Right atrium auricular region (tissue), 2 donors: ENCODE measurements around the gene CACYBP. TPM values are rescaled to one million over a fixed set of nuclear protein-coding genes. Genes with fewer than 3 reads are reported as not detected.

ENCODE experiments used
- DNase-seq: peaks from one replicate; pipeline ENCODE4 v3.0.0-alpha.2; 2019; ENCODE audit warnings: low spot score
- H3K27ac ChIP-seq, 2 donors: fragments of 200-600 bp; sonication (generic); 1 replicate in 1 of 2; 2 replicates in 1 of 2; pipeline ENCODE4 v1.5.1; 2016 to 2019
- H3K27me3 ChIP-seq, 2 donors: fragments of 200-600 bp; sonication (generic); one replicate each; pipeline versions ENCODE4 v1.5.1 to v1.6.0; 2017 to 2019
- H3K36me3 ChIP-seq: fragments of 200-600 bp; sonication (generic); one replicate; pipeline ENCODE4 v1.5.1; 2016
- H3K4me1 ChIP-seq, 2 donors: fragments of 200-600 bp; sonication (generic); one replicate each; pipeline versions ENCODE4 v1.5.1 to v1.6.0; 2017 to 2019
- H3K4me3 ChIP-seq, 2 donors: fragments of 200-600 bp; sonication (generic); 1 replicate in 1 of 2; 2 replicates in 1 of 2; pipeline ENCODE4 v1.5.1; 2017 to 2019; ENCODE audit warnings: mild to moderate bottlenecking in 1 of 2, moderate library complexity in 1 of 2
- H3K9me3 ChIP-seq, 2 donors: fragments of 200-600 bp; sonication (generic); one replicate each; pipeline ENCODE4 v1.5.1; 2019
- CTCF ChIP-seq, 2 donors: fragments of 200-600 bp; sonication (generic); IDR thresholded peaks; one replicate each; pipeline ENCODE4 v1.5.1; 2019; ENCODE audit warnings: antibody characterized with exemption in 2 of 2
- total RNA-seq, 2 donors: library from RNA; depleted of rRNA; stranded (reverse); fragments of >200 nt; gene quantifications; one replicate each; pipeline ENCODE4 v1.1.0, GENCODE V29; 2016

CACYBP gene
- total RNA-seq, 2 donors from 2014 or later: 40.5 to 59.7 TPM

GRCh38 chr1:175034775-175035174, 35.0 kb downstream of the CACYBP start:
- Histone ChIP-seq H3K27ac (no peak overlapping the region), H3K36me3 (no peaks in the 10 kb centered on the region), H3K9me3 (no peaks in the 10 kb centered on the region), H3K4me3 (no peak overlapping the region), H3K4me1 (no peaks in the 10 kb centered on the region), H3K27me3 (no peaks in the 10 kb centered on the region)
- no peak for TF ChIP-seq CTCF (IDR thresholded peaks at IDR 0.05)
- DNase-seq: no peak

- Histone ChIP-seq H3K27ac (no peak overlapping the region), H3K4me3 (no peak overlapping the region), H3K36me3 (no peaks in the 10 kb centered on the region), H3K9me3 (no peaks in the 10 kb centered on the region), H3K4me1 (no peaks in the 10 kb centered on the region), H3K27me3 (no peaks in the 10 kb centered on the region)
- no peak for TF ChIP-seq CTCF (IDR thresholded peaks at IDR 0.05)
- DNase-seq: no peak
Observed at GRCh38 chr1:175035865-175036264, 36.1 kb downstream of the CACYBP start.

- H3K27me3 ChIP-seq: no peaks in the 10 kb centered on the region
- TF ChIP-seq CTCF (IDR thresholded peaks at IDR 0.05): no peak
- no peaks in the 10 kb centered on the region for H3K4me1 ChIP-seq
- no peak overlapping the region for H3K27ac ChIP-seq
- no peaks in the 10 kb centered on the region for H3K36me3 ChIP-seq
- H3K9me3 ChIP-seq: no peaks in the 10 kb centered on the region
- no peak overlapping the region for H3K4me3 ChIP-seq
- no peak for DNase-seq
Observed at GRCh38 chr1:175036476-175036875, 36.7 kb downstream of the CACYBP start.

- Histone ChIP-seq H3K27ac (no peak overlapping the region), H3K27me3 (no peaks in the 10 kb centered on the region), H3K4me1 (no peaks in the 10 kb centered on the region), H3K36me3 (no peaks in the 10 kb centered on the region), H3K9me3 (no peaks in the 10 kb centered on the region), H3K4me3 (no peak overlapping the region)
- DNase-seq: no peak
- TF ChIP-seq CTCF (IDR thresholded peaks at IDR 0.05): no peak
Observed at GRCh38 chr1:175037416-175037815, 37.7 kb downstream of the CACYBP start.

GRCh38 chr1:175040324-175040879, 40.7 kb downstream of the CACYBP start:
- Histone ChIP-seq H3K4me1 (no peaks in the 10 kb centered on the region), H3K27me3 (no peaks in the 10 kb centered on the region), H3K9me3 (no peaks in the 10 kb centered on the region), H3K27ac (no peak overlapping the region), H3K36me3 (no peaks in the 10 kb centered on the region), H3K4me3 (no peak overlapping the region)
- no peak for TF ChIP-seq CTCF (IDR thresholded peaks at IDR 0.05)
- DNase-seq: no peak

GRCh38 chr1:175042650-175043049, 42.9 kb downstream of the CACYBP start:
- Histone ChIP-seq H3K27ac (no peak overlapping the region), H3K4me1 (no peaks in the 10 kb centered on the region), H3K27me3 (no peaks in the 10 kb centered on the region), H3K36me3 (no peaks in the 10 kb centered on the region), H3K4me3 (no peak overlapping the region), H3K9me3 (no peaks in the 10 kb centered on the region)
- TF ChIP-seq CTCF (IDR thresholded peaks at IDR 0.05): no peak
- DNase-seq: no peak
